GM18517 (cell line): ENCODE results near the gene TMEM240.
"Not testable (repeated sequence)": the region's sequence is repeated elsewhere in the genome, so short reads cannot be mapped to it uniquely, and the experiment has no call there.

Source experiments
- ATAC-seq: cut with Tn5 transposase; IDR thresholded peaks from one replicate; pipeline ENCODE4 v1.9.1; 2021; ENCODE audit warnings: mild to moderate bottlenecking, moderate library complexity; ENCODE audit not compliant: unreplicated experiment

TMEM240 gene

DNA sequence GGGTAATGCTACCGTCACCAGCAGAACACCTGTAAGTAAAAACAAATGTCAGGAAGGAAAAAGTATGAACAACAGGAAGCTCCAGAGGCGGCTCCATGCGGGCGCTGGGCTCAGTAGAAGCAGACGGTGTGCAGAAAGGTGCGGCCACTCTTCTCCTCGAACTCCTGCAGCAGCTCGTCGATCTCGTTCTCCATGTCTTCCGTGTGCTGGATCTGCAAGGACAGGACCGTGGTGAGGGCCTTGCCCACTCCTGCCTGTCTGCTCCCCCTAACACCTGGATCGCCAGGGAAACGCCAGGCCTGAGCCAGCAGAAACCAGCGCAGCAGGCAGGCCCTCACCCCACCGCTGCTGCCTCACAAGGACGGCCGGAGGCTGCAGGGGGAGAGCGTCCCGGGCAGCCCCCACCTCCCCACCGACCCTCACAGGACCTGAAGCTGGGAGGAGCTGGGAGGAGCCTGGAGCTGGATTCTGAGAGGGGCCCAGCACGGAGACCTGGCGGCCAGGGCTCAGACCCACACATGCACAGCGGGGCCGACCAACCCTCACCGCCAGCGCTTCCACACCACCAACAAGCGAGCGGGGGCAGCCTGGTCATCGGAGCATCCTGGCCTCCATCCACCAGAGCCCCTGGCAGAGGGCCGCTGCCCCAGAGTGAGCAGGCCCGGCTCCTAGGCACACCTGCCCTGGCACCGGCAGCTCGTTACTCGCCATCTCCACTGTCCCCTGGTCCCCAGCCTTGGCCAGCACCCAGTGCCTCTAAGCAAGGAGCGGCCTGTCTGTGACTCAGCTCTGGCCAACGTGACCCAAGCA, 1.7 kb upstream of the TMEM240 start:
- no peak for ATAC-seq

DNA sequence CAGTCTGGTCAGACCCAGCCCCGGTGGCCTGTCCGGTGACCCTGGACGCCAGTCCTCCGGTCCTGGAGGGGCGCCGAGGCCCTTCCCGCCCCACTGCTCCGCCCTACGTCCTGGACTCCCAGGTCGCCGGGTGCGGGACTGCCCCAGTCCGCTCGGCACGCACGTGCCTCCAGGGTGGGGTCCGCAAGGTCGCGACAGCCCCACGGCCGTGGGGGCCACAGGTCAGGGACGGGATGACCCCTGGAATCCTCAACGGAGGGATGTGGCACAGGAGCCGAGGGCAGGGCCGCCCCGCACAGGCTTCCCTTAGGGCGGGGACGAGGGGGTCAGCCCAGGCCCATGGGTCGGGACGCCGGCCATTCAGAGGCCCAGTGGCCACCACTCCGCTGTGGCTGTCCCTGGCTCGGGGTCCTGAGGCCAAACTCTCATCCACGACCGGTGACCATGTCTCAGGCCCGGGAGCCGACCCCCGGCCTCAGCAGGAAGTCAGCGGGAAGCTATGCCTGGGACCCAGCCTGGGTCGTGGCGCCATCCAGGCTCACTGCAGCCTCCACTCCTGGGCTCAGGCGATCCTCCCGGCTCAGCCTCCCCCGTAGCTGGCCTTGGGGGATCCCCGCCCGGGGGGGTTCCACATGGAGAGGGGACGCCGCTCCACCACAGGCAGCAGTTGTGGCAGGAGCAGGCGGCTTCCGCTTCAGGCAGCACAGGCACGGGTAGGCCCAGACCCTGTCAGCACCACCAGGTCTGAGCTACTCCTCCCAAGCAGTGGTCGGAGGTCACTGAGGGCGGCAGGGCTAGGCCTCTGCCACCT, 599 bp upstream of the TMEM240 start:
- no peak for ATAC-seq

DNA sequence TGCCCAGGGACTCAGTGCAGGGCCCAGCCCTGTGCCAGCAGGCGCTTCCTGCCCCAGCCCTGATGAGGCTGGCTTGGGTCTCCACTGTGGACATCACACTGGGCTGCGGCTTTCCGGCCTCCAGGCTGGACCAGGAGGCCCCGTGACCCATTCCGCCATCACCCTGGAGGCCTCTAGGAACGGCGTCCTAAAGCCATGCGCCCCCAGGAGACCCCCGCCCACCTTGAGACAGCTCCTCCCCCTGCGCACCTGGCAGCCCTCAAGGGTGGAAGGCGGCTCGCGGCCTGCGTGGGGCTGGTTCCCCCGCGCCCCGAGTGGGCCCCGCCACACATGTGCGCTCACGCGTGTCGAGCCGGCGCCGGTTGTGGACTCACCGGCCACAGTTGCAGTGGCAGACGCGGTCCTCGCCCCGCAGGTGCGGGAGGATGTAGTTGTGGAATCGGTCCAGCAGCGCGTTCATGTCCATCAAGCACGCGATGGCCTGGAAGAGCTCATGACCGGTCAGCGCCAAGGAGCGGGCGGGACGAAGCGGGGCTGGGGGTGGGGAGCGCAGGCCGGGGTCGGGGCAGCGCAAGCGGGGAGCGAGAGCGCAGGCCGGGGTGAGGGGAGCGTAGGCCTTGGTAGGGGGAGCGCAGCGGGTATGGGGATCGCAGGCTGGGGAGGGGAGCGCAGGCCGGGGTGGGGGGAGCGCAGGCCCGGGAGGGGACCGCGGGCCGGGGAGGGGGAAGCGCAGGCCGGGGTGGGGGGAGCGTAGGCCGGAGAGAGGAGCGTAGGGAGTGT, 924 bp downstream of the TMEM240 start:
- no peak for ATAC-seq

DNA sequence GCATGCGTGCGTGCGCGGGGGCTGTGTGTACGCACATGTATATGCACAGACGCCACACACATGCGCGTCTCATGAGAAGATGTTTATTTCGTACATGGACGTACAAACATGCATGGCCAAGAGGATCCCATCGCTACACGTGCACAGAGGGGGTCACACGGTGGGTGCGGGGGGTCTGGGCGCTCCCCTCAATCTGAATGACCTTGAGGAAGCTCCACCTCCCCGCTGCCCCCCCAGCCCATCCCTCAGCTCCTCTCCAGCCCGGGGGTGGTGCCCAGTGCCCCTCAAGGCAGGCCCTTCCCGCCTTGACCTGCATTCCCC, 1.5 kb downstream of the TMEM240 start:
- no peak for ATAC-seq

DNA sequence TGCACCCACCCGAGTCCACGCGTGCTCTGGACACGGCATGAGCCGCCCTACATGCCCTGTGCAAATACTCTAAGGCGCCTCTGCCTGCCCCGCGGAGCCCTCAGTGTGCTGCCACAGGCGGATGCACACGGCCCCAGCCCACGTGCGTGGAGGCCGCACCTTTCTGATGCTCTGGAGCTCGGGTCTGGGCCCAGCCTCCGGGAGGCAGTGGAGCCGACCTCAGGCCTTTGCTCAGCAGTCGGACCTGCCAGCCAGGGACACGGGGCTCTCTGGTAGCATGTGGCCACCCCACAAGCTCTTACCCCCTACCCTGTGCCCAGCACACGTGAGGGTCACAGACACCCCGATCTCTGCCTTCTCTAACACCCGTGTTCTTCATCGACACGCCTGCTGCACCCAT, 2.1 kb downstream of the TMEM240 start:
- ATAC-seq = no peak

DNA sequence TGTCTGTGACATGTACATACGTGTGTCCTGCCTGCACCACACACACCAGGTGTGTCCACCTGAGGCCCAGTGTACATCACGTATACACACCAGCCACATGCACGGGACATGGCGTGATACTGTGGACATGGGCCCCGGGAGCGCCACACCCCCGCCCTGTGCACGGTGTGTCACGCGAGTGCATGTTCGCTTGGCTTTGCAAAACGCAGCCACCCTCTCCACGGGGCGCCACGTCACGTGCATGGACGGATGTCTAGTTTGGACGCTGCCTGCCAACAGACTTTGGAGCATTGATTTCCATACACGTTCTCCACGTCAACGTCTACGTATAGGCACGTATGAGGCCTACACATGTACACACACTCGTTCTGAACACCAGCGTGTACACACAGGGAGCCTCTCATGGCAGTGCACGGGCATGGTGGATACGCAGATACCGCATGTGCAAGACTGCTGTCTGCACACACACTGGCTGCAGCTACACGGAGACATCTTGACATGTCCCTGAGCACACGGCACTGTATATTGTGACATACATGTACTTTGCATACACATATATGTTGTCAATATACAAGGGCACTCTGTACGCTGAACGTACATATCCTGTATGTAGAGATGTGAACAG, 2.7 kb downstream of the TMEM240 start:
- ATAC-seq = no peak

DNA sequence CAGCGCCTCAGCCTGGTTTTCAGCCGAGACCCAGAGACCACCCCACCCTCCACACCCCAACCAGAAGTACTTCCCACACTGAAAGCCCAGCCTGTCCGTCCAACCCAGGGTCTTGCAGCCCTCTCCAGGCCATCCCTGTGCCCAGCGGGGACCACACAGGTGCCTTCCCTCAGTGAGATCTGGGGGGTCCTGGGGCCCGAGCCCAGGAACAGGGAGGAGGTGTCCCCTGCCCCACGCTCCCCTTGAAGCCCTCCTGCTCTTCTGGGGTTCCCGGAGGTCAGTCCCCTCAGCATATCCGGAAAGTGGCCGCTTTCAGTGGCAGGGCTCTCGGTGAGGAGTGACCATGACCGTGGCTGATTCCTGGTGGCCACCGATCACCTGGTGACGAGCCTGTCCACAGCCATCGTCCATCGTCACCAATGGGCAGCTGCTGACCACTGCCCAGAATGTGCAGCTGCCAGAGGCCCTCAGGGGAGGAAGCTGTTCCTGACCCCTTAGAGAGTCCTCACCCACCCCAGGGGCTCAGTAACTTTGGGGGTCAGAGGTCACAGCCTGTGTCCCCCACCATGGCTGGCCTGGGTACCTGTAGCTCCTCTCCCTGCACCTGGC, 3.4 kb downstream of the TMEM240 start:
- ATAC-seq = no peak

DNA sequence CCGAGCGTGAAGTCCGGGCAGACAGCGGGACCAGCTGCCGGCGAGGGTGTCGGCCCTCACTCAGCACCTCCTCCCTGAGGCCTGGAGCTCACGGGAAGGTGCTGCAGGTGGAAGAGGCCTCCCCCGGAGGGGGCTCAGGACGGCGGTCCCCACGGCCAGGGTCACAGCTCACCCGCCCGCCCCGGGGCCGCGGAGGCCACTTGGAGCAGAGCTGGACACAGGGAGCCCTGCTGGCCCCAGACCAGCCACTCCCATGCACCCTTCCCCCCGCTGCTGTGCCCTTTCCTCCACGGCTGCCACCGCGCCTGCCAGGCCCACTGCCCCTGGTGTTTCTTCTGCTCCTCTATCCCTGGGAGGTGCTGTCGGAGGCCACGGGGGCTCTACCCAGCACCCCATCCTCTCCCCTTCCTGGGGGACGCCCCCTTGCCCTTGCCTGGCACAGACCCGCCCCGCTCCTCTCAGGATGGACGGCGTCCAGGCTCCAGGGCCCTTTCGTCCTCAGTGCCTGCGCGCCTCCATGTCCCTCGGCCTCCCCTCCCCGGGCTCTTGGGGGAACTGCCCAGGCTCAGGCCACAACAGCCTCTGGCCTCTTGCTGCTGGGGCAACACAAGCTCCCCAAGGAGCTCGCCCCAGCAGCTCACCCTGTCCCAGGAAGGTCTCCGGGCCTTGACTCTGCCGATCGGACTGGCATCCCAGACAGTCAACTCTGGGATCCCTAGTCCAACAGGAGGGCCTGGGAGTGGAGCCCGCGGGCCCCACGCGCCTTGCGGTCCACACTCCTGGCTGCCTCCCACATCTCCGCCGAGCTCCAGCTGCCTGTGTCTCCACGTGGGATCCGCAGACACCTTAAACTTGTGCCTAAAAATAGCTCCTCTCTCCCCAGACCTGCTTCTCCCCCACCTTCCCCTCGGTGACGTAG, 4.1 kb downstream of the TMEM240 start:
- ATAC-seq = no peak

DNA sequence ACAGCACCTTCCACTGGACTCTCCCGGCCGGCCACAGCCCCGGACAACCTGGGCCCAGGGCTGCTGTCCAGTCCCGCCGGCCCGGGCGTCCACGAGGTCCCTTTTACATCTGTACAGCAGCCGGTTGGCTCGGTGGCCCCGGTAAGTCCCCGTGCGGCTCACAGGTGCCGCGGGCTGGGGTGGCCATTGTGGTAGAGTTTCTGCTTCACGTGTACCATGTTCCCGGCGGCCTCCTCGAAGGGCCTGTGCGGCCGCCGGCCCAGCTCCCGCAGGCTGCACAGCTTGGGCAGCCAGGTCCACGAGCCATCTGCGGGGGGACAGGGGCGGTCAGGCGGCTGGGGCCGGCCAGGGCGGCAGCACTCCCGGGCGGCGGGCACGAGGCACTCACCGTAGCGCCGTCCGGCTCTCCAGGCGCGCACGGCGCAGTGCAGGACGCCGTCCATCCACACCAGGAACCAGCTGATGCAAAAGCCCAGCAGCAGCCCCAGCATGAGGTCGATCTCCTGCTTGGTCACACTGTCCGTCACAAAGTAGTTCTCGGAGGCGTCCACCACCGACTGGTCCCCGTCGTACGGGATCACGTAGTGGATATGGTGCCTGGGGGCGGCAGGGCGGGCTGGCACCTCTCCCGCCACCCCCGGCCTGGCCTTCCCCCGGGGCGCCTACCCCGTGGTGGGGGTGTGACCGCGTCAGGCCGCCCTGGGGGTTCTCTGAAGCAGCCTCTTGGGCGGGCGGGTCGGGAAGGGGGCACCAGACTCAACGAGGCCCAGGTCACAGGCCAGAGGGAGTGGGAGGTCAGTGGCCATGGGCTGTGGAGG, 5.0 kb downstream of the TMEM240 start:
- ATAC-seq = no peak

DNA sequence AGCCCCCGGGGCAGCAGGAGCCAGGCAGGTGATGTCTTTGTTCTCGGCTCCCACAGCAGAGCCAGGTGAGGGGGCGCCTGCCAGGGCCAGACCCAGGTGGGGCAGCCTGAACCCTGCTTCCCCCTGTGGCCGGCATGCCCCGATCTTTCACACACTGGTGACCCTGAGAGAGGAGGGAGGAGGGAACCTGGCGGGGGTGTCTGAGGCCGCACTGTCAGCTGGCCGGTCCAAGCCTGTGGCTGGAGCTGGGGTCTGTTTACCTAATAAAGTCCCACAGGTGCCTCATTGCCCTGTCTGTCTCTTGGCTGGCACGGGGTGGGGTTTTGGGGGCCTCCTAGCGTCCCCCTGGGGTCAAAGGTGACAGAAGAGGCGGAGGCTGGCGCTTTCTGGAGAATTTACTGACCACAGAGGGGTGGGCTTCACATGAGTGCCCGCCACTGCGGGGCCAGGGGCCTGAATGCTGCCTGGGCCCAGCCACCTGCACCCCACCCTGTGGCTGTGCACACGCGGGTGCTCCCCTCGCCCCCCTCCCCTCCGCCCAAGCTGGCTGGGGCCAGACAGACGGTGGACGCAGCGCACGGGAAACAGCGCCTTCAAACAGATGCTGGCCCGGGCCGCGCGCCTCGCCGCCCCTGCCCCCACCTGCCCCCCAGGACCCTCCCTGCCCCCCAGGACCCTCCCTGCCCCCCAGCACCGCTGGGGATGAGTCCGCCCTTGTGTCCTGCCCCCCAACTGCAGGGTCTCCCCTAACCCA, 5.8 kb downstream of the TMEM240 start:
- no peak for ATAC-seq

DNA sequence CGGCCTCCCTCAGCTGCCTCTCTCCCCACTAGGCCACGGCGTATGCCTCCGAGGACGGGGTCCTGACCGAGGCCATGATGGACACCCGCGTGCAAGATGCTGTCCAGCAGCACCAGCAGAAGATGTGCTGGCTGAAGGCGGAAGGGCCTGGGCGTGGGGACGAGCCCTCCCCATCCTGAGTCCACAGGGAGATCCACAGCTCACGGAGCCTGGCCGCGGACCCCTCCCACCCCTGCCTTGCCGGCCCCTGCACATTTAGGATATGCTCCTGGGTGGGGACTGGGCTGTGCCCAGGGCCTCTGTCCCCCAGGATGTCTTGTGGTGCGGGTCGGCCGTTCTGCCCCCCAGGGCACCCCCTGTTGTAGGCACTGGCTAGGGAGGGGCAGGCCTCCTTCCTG, 6.5 kb downstream of the TMEM240 start:
- not testable (repeated sequence) for ATAC-seq

DNA sequence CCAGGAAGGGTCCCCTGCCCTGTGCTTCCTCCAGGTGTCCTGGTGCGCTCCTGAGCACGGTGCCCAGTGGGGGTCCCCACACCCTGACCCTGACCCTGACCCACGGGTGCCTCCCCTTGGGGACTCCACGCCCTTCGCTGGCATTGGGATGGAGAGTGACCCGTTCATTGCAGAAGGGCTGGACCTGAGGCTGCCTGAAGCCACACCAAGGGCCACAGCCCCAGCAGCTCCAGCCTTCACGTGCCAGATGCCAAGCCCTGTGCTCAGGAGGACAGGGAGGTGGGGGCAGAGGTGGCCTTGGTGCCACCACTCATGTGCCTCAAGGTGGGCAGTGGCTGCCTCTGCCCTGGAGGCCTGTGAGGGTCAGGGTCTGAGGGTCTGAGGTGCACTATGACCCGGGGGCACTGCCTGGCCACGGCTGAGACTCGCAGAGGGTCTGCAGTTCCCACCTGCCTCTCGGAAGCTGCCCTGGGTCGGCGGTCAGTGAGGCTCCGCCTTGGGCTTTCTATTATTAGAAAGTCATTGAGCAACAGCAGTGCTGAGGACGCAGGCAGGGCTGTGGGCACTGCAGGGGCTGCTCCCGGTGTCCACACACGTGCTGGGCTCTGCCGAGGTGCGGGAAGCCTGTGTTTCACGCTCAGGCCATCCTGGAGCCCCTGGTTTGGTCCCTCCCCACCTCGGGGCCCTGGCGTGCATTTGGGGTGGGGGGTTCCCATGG, 7.1 kb downstream of the TMEM240 start:
- ATAC-seq = not testable (repeated sequence)

DNA sequence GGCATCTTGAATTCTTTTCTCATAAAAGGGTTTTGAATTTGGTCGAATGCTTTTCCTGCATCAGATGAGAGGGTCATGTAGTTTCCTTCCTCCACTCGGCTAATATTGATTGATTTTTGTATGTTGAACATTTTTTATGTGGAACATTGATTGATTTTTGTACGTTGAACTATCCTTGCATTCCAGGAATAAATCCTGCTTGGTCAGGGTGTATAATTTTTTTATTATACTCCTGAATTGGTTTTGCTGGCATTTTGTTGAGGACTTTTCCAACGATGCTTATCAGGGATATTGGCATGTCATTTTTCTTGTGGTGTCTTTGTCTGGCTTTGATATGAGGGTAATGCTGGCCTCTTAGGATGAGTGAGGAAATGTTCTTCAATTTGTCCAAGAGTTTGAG, 8.5 kb downstream of the TMEM240 start:
- no peak for ATAC-seq

DNA sequence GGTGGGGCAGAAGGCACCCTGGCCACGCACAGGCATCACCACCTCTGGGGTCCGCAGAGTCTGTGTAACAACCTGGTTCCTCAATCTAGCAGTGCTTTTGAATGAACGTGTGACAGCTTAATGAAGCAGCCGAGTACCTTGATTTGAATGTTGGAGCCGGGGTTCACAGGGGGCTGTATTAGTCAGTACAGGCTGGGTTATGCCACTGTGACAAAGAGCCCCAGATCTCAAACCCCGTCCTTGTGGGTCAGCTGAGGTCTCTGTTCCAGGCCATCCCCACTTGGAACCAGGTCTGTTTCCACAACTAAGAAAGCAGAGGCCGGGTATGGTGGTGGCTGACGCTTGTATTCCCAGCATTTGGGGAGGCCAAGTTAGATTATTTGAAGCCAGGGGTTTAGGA, 10.5 kb downstream of the TMEM240 start:
- ATAC-seq = no peak

DNA sequence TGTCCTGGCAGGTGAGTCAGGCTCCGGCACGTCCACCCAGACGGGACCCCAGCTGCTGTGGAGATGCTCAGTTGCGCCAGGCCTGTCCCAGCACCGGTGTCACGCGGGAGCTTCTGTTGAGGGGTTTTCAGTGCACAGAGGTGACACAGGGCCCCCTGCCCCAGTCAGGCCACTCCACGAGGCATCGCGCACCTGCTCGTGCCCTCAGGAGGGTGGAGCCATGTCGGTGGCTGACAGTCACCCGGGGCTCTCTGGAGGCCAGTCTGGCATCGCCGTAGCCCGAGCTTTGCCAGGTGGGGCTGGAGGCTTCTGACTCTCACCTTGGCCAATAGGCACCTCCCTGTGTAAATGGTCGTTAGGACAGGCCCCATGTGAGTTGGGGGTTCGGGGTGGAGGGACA, 11.1 kb downstream of the TMEM240 start:
- no peak for ATAC-seq

DNA sequence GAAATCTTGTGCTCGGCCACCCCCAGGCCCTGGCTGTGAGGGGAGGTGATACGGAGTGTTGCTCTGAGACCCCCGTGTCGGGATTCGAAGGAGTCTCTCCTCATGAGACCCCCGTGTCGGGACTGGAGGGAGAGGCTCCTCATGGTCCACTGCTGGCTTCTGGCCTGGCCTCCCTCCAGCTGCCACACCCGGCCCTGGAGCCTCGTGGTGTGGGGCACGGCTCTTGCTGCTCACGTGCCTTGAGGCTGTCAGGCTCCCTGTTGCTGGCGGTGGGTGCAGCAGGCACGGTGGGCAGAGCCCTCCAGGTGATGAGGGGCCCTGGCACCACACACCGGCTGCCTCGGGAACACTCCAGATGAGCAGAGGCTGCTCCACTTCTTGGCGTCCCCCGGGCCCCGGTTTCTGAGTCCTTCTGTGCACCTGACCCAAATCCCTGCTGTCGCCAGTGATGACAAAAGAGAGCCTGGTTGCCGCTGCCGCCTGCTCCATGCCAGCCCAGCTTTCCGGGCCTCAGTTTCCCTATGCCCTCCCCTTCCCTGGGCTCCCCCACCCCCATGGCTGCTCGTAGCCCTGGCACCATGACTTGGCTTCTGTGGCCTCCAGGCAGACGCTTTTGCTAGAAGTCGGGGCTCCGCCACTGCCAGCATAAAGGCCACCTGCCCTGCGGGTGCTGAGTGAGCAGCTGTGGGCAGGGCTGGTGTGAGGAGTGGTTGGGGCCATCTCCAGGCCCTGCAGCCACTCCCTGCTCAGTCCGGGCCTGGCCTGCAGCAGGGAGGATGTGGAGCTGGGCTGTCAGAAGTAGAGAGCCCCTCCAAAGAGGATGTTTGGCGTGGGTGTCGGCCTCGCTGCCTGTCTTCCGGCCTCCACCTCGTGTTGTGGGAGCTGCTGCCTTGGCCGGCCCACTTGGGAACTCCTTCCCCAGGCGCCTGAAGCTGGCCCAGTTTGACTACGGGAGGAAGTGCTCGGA, 11.8 kb downstream of the TMEM240 start:
- ATAC-seq = no peak
